ENCODE data around the gene TBX5. TPM values are rescaled to one million over a fixed set of nuclear protein-coding genes. Genes with fewer than 3 reads are reported as not detected.

Gene TBX5
- total and polyA plus RNA-seq, 2 experiments from 2014 or later, result 0.21 TPM; not detected in 1

DNA sequence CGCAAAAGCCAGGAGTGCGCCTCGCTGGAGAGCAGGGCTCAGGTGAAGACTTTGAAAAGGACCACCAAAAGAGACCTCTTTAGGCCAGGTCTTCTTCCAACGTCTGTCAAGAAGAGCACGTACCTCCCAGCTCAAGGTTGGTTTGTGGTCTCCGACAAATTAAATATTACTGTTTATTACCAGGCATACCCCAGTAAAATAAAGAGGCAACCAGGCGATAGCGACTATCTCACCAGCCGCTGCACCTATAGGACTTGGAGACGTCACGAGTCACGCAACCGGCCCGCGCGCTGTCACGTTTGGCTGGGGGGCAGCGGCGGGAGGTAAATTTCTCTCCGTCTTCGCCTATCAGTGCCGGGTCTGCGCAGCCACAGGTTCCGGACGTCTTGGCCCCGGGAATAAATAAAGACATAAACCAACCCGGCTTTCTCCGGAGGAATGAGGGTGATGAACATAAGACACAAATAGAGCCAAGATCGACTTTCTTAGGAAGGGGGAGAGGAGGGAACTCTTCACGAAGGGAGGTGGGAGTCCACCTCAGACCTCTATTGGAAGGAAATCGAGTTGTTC lies 2.0 kb upstream of the TBX5 start:
- Histone ChIP-seq H2AFZ (no peak overlapping the region), H3K9me2 (ENCODE audit: insufficient read depth) (no peaks in the 10 kb centered on the region), H3K27ac (ENCODE audit: low read depth) (no peak overlapping the region), H3K4me1 (ENCODE audit: insufficient read depth) (peaks cover 86% of the 10 kb centered on the region), H3K27me3 (ENCODE audit: insufficient read depth) (peaks cover 100% of the 10 kb centered on the region), H3K79me2 (replicated peaks; ENCODE audit: insufficient read depth) (no peaks in the 10 kb centered on the region), H4K20me1 (replicated peaks; ENCODE audit: insufficient read depth) (peaks cover 33% of the 10 kb centered on the region), H3K4me3 (peak overlapping the region; percentile 44), H3K36me3 (ENCODE audit: insufficient read depth) (no peaks in the 10 kb centered on the region), H3F3A (replicated peaks; ENCODE audit: low read depth) (peaks cover 45% of the 10 kb centered on the region), H3K4me2 (peak overlapping the region; percentile 76)
- Mint-ChIP-seq H3K9me3 (peaks cover 10% of the 10 kb centered on the region; the same call in 2 of the 3 replicates), H3K27ac (no peak overlapping the region), H3K4me3 (peak overlapping the region; percentile 59), H3K4me1 (peaks cover 75% of the 10 kb centered on the region), H3K36me3 (ENCODE audit: low read depth) (no peaks in the 10 kb centered on the region), H3K27me3 (ENCODE audit: insufficient read depth, low read depth, poor library complexity) (peaks cover 100% of the 10 kb centered on the region)
- ATAC-seq (no peak), DNase-seq (ENCODE audit: low spot score) (peak; percentile 48)
- TF ChIP-seq NANOG (IDR thresholded peaks at IDR 0.05; ENCODE audit: borderline replicate concordance), result no peak
- TF ChIP-seq CREB1 (CRISPR knock-in tag; IDR thresholded peaks at IDR 0.05; ENCODE audit: low read depth), result peak; percentile 52; the same call in 1 of the 2 replicates
- TF ChIP-seq ZNF114 (CRISPR knock-in tag; IDR thresholded peaks at IDR 0.05), result no peak
- no peak for TF ChIP-seq POLR2AphosphoS5 (IDR thresholded peaks at IDR 0.05; ENCODE audit: low read depth)
- TF ChIP-seq, protein P1, sequence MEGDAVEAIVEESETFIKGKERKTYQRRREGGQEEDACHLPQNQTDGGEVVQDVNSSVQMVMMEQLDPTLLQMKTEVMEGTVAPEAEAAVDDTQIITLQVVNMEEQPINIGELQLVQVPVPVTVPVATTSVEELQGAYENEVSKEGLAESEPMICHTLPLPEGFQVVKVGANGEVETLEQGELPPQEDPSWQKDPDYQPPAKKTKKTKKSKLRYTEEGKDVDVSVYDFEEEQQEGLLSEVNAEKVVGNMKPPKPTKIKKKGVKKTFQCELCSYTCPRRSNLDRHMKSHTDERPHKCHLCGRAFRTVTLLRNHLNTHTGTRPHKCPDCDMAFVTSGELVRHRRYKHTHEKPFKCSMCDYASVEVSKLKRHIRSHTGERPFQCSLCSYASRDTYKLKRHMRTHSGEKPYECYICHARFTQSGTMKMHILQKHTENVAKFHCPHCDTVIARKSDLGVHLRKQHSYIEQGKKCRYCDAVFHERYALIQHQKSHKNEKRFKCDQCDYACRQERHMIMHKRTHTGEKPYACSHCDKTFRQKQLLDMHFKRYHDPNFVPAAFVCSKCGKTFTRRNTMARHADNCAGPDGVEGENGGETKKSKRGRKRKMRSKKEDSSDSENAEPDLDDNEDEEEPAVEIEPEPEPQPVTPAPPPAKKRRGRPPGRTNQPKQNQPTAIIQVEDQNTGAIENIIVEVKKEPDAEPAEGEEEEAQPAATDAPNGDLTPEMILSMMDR (conservative IDR thresholded peaks at IDR 0.05; ENCODE audit: low read depth in 2 of 2), result no peak
- TF ChIP-seq, protein P2, sequence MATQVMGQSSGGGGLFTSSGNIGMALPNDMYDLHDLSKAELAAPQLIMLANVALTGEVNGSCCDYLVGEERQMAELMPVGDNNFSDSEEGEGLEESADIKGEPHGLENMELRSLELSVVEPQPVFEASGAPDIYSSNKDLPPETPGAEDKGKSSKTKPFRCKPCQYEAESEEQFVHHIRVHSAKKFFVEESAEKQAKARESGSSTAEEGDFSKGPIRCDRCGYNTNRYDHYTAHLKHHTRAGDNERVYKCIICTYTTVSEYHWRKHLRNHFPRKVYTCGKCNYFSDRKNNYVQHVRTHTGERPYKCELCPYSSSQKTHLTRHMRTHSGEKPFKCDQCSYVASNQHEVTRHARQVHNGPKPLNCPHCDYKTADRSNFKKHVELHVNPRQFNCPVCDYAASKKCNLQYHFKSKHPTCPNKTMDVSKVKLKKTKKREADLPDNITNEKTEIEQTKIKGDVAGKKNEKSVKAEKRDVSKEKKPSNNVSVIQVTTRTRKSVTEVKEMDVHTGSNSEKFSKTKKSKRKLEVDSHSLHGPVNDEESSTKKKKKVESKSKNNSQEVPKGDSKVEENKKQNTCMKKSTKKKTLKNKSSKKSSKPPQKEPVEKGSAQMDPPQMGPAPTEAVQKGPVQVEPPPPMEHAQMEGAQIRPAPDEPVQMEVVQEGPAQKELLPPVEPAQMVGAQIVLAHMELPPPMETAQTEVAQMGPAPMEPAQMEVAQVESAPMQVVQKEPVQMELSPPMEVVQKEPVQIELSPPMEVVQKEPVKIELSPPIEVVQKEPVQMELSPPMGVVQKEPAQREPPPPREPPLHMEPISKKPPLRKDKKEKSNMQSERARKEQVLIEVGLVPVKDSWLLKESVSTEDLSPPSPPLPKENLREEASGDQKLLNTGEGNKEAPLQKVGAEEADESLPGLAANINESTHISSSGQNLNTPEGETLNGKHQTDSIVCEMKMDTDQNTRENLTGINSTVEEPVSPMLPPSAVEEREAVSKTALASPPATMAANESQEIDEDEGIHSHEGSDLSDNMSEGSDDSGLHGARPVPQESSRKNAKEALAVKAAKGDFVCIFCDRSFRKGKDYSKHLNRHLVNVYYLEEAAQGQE (IDR thresholded peaks at IDR 0.05; ENCODE audit: unreplicated experiment), result no peak
- no peak for TF ChIP-seq JUNB (IDR thresholded peaks at IDR 0.05; ENCODE audit: unreplicated experiment)
- TF ChIP-seq, protein P3, sequence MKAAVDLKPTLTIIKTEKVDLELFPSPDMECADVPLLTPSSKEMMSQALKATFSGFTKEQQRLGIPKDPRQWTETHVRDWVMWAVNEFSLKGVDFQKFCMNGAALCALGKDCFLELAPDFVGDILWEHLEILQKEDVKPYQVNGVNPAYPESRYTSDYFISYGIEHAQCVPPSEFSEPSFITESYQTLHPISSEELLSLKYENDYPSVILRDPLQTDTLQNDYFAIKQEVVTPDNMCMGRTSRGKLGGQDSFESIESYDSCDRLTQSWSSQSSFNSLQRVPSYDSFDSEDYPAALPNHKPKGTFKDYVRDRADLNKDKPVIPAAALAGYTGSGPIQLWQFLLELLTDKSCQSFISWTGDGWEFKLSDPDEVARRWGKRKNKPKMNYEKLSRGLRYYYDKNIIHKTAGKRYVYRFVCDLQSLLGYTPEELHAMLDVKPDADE (IDR thresholded peaks at IDR 0.05), result no peak
- TF ChIP-seq, protein P4, sequence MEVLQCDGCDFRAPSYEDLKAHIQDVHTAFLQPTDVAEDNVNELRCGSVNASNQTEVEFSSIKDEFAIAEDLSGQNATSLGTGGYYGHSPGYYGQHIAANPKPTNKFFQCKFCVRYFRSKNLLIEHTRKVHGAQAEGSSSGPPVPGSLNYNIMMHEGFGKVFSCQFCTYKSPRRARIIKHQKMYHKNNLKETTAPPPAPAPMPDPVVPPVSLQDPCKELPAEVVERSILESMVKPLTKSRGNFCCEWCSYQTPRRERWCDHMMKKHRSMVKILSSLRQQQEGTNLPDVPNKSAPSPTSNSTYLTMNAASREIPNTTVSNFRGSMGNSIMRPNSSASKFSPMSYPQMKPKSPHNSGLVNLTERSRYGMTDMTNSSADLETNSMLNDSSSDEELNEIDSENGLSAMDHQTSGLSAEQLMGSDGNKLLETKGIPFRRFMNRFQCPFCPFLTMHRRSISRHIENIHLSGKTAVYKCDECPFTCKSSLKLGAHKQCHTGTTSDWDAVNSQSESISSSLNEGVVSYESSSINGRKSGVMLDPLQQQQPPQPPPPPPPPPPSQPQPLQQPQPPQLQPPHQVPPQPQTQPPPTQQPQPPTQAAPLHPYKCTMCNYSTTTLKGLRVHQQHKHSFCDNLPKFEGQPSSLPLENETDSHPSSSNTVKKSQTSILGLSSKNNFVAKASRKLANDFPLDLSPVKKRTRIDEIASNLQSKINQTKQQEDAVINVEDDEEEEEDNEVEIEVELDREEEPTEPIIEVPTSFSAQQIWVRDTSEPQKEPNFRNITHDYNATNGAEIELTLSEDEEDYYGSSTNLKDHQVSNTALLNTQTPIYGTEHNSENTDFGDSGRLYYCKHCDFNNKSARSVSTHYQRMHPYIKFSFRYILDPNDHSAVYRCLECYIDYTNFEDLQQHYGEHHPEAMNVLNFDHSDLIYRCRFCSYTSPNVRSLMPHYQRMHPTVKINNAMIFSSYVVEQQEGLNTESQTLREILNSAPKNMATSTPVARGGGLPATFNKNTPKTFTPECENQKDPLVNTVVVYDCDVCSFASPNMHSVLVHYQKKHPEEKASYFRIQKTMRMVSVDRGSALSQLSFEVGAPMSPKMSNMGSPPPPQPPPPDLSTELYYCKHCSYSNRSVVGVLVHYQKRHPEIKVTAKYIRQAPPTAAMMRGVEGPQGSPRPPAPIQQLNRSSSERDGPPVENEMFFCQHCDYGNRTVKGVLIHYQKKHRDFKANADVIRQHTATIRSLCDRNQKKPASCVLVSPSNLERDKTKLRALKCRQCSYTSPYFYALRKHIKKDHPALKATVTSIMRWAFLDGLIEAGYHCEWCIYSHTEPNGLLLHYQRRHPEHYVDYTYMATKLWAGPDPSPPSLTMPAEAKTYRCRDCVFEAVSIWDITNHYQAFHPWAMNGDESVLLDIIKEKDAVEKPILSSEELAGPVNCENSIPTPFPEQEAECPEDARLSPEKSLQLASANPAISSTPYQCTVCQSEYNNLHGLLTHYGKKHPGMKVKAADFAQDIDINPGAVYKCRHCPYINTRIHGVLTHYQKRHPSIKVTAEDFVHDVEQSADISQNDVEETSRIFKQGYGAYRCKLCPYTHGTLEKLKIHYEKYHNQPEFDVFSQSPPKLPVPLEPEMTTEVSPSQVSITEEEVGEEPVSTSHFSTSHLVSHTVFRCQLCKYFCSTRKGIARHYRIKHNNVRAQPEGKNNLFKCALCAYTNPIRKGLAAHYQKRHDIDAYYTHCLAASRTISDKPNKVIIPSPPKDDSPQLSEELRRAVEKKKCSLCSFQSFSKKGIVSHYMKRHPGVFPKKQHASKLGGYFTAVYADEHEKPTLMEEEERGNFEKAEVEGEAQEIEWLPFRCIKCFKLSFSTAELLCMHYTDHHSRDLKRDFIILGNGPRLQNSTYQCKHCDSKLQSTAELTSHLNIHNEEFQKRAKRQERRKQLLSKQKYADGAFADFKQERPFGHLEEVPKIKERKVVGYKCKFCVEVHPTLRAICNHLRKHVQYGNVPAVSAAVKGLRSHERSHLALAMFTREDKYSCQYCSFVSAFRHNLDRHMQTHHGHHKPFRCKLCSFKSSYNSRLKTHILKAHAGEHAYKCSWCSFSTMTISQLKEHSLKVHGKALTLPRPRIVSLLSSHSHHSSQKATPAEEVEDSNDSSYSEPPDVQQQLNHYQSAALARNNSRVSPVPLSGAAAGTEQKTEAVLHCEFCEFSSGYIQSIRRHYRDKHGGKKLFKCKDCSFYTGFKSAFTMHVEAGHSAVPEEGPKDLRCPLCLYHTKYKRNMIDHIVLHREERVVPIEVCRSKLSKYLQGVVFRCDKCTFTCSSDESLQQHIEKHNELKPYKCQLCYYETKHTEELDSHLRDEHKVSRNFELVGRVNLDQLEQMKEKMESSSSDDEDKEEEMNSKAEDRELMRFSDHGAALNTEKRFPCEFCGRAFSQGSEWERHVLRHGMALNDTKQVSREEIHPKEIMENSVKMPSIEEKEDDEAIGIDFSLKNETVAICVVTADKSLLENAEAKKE (CRISPR knock-in tag; IDR thresholded peaks at IDR 0.05), result no peak
- TF ChIP-seq EZH2 (IDR thresholded peaks at IDR 0.05; ENCODE audit: low read depth, unreplicated experiment), result no peak
- TF ChIP-seq EZH2phosphoT487 (IDR thresholded peaks at IDR 0.05; ENCODE audit: unreplicated experiment), result peak; percentile 95
